K562 treated with DMSO at 1 percent for 48 hours (cell line): ENCODE measurements around the gene AMPD1. TPM values are rescaled to one million over a fixed set of nuclear protein-coding genes. Genes with fewer than 3 reads are reported as not detected.

Source experiments
- total RNA-seq: library from RNA; unstranded; fragments of 300-600 nt; gene quantifications from 2 replicates; pipeline ENCODE4 v1.2.3, GENCODE V29; 2022; ENCODE audit warnings: low replicate concordance; ENCODE audit errors: extremely low read depth

The AMPD1 gene
- total RNA-seq: not detected in 2 replicates

GRCh38 chr1:114695430-114696058 lies at the start of gene AMPD1:
AMPD1 (minus strand) TSS chr1:114695546; CDS start chr1:114695471, 75 bp downstream.

GRCh38 chr1:114716304-114717170 lies 21.2 kb upstream of the AMPD1 start, which contains the start of gene NRAS:
NRAS (minus strand) TSS chr1:114716771; CDS start chr1:114716160, 611 bp downstream.

GRCh38 chr1:114669562-114670082 lies 25.7 kb downstream of the AMPD1 start, which contains the start of gene DENND2C:
DENND2C (minus strand) TSS chr1:114670049; CDS start chr1:114625984, 44,065 bp downstream.

Other genes starting within 250 kb of the AMPD1 start
- not detected in 2 replicates for gene TRIM33, start 184.3 kb downstream of the AMPD1 start, total RNA-seq
- not detected in 2 replicates for gene BCAS2, start 113.9 kb downstream of the AMPD1 start, total RNA-seq
- gene DENND2C, start 25.5 kb downstream of the AMPD1 start, total RNA-seq: not detected in 2 replicates
- not detected in 2 replicates for gene NRAS, start 21.2 kb upstream of the AMPD1 start, total RNA-seq
- 115 and 3,266 TPM in 2 replicates for gene CSDE1, start 62.4 kb upstream of the AMPD1 start, total RNA-seq
- gene SIKE1, start 85.1 kb upstream of the AMPD1 start, total RNA-seq: not detected in 2 replicates
- not detected in 2 replicates for gene SYCP1, start 159.3 kb upstream of the AMPD1 start, total RNA-seq